ENCODE results near the gene GLB1L2.

DNA sequence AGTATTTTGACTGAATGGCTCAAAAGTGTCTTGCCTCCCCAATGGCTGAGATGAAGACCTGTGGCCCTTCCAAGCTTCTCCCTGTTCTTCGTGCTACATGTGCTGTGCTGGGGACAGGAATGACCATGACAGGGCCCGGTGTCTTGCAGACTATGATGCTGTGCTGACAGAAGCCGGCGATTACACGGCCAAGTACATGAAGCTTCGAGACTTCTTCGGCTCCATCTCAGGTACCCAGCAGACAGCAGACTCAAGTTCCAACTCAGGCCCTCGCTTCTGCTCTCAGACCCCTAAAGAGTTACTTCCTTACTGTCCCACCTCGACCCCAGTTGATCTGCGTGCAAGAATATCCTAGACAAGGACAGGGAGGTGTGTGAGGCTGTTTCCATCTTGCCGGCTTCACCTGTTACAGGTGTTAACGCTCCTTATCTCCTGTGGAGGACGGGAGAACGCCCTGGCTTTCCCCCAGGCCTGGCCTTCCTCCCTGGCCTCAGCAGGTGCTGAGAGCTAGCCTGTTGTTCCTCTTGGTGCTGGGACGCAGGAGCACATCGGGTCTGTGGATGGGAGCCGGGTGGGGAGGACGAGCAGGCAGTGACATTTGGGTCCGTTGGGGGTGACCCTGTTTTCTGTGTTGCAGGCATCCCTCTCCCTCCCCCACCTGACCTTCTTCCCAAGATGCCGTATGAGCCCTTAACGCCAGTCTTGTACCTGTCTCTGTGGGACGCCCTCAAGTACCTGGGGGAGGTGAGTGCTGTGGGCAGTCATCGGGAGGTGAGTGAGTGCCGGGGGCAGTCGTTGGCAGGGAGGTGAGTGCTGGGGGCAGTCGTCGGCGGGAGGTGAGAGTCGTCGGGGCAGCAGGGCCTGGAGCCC lies 38.1 kb downstream of the GLB1L2 start:
- TF ChIP-seq POLR2A (IDR thresholded peaks at IDR 0.05; ENCODE audit: low read length), result no peak
- no peak for TF ChIP-seq GATA1 (IDR thresholded peaks at IDR 0.05; ENCODE audit: low read depth, low read length)
